HepG2 (cell line): ENCODE results near the gene HINFP. TPM values are rescaled to one million over a fixed set of nuclear protein-coding genes. Genes with fewer than 3 reads are reported as not detected.

Experiments used
- CREB1 ChIP-seq, 2 experiments: fragments of 450-650 bp in 1 of 2; IDR thresholded peaks; 2 replicates each; pipeline ENCODE4 v1.6.1; 2016 to 2017; ENCODE audit warnings: control low read depth in 1 of 2, mild to moderate bottlenecking in 1 of 2, missing compliant biosample characterization in 1 of 2, missing genetic modification characterization in 1 of 2
- DMTF1 ChIP-seq: sonication (generic); formaldehyde crosslinking; IDR thresholded peaks from 2 replicates; pipeline ENCODE4 v1.4.0; 2020; ENCODE audit warnings: mild to moderate bottlenecking, missing genetic modification reagents
- ELF1 ChIP-seq: sonication (generic); formaldehyde crosslinking; IDR thresholded peaks from 2 replicates; pipeline ENCODE4 v1.4.0; 2020; ENCODE audit warnings: missing genetic modification reagents
- FOXA1 ChIP-seq, 2 experiments: fragments of 450-650 bp in 1 of 2; sonication (generic) in 1 of 2; formaldehyde crosslinking in 1 of 2; IDR thresholded peaks; 2 replicates each; pipeline versions ENCODE4 v1.4.0 to v1.6.1; 2016 to 2020; ENCODE audit warnings: missing genetic modification reagents in 1 of 2
- FOXM1 ChIP-seq: sonication (generic); formaldehyde crosslinking; IDR thresholded peaks from 2 replicates; pipeline ENCODE4 v1.5.0; 2020; ENCODE audit warnings: missing genetic modification reagents
- HBP1 ChIP-seq: IDR thresholded peaks from 2 replicates; pipeline ENCODE4 v1.6.1; 2016; ENCODE audit warnings: low read depth, control low read depth
- IKZF5 ChIP-seq: IDR thresholded peaks from 2 replicates; pipeline ENCODE4 v1.6.1; 2018; ENCODE audit warnings: missing genetic modification reagents, mild to moderate bottlenecking, missing compliant biosample characterization
- KLF16 ChIP-seq, 2 experiments: sonication (generic) in 1 of 2; formaldehyde crosslinking in 1 of 2; IDR thresholded peaks; 2 replicates each; pipeline versions ENCODE4 v1.6.1 to v1.8.0; 2016 to 2023; ENCODE audit warnings: missing genetic modification reagents in 2 of 2, missing compliant biosample characterization in 1 of 2
- MIER3 ChIP-seq: IDR thresholded peaks from 2 replicates; pipeline ENCODE4 v1.6.1; 2016; ENCODE audit warnings: missing compliant biosample characterization, borderline replicate concordance
- NFYC ChIP-seq: IDR thresholded peaks from 2 replicates; pipeline ENCODE4 v1.6.1; 2016; ENCODE audit warnings: missing genetic modification reagents, missing compliant biosample characterization
- RBAK ChIP-seq: sonication (generic); formaldehyde crosslinking; IDR thresholded peaks from 2 replicates; pipeline ENCODE4 v1.5.1; 2020; ENCODE audit warnings: mild to moderate bottlenecking, missing genetic modification reagents
- SALL1 ChIP-seq: sonication (generic); formaldehyde crosslinking; IDR thresholded peaks from 2 replicates; pipeline ENCODE4 v1.8.0; 2022; ENCODE audit warnings: mild to moderate bottlenecking, missing genetic modification reagents
- SMYD3 ChIP-seq: sonication (generic); formaldehyde crosslinking; IDR thresholded peaks from 2 replicates; pipeline ENCODE4 v1.8.1; 2023; ENCODE audit warnings: mild to moderate bottlenecking, missing genetic modification reagents
- TRAFD1 ChIP-seq: sonication (generic); formaldehyde crosslinking; IDR thresholded peaks from 2 replicates; pipeline ENCODE4 v1.5.1; 2020; ENCODE audit warnings: missing genetic modification reagents, mild to moderate bottlenecking, borderline replicate concordance
- XRCC5 ChIP-seq: fragments of 200-400 bp; formaldehyde crosslinking; optimal IDR thresholded peaks from 2 replicates; pipeline ENCODE3; 2017; ENCODE audit warnings: mild to moderate bottlenecking, low read length
- ZBTB37 ChIP-seq: sonication (generic); formaldehyde crosslinking; IDR thresholded peaks from 2 replicates; pipeline ENCODE4 v1.4.0; 2020; ENCODE audit warnings: mild to moderate bottlenecking, missing genetic modification reagents
- ZBTB38 ChIP-seq: sonication (generic); formaldehyde crosslinking; IDR thresholded peaks from 2 replicates; pipeline ENCODE4 v1.5.1; 2020; ENCODE audit warnings: mild to moderate bottlenecking, missing genetic modification reagents
- ZEB1 ChIP-seq: IDR thresholded peaks from 2 replicates; pipeline ENCODE4 v1.6.1; 2012; ENCODE audit warnings: mild to moderate bottlenecking, low read depth, inconsistent platforms; ENCODE audit not compliant: insufficient replicate concordance
- ZNF775 ChIP-seq: sonication (generic); formaldehyde crosslinking; IDR thresholded peaks from 2 replicates; pipeline ENCODE4 v1.4.0; 2020; ENCODE audit warnings: missing genetic modification reagents, mild to moderate bottlenecking, moderate library complexity, borderline replicate concordance
- ZSCAN9 ChIP-seq: IDR thresholded peaks from 2 replicates; pipeline ENCODE4 v1.6.1; 2016; ENCODE audit warnings: borderline replicate concordance
- polyA plus RNA-seq, 8 experiments: library from polyadenylated mRNA; depleted of rRNA in 3 of 8; stranded (reverse) in 7 of 8; unstranded in 1 of 8; fragments of >200 nt; fragmentation: Illumina TruSeq in 4 of 8; extraction: Trizol in 4 of 8; gene quantifications; 2 replicates each; pipeline versions ENCODE4 v1.2.1 to v1.2.3, GENCODE V29; 2011 to 2016; ENCODE audit warnings: low read depth in 4 of 8, missing spikeins in 1 of 8, mixed read lengths in 1 of 8; ENCODE audit not compliant: insufficient read depth in 1 of 8
- total RNA-seq, 5 experiments: library from RNA; depleted of rRNA; stranded (reverse); fragments of >200 nt; fragmentation: Illumina TruSeq; extraction: Trizol; gene quantifications; 2 replicates each; pipeline ENCODE4 v1.2.3, GENCODE V29; 2016; ENCODE audit warnings: low read depth in 1 of 5

Gene HINFP
- total and polyA plus RNA-seq, 2 of the 13 experiments (the other 11 are each of a cell fraction or from before 2014, with no cell fraction given) = 15.1 to 21.4 TPM

- TF ChIP-seq CREB1 (IDR thresholded peaks at IDR 0.05) (peak; percentile 62), CREB1 (CRISPR knock-in tag; IDR thresholded peaks at IDR 0.05) (peak; percentile 63; the same call in 1 of the 2 replicates), NFYC (CRISPR knock-in tag) (peak; percentile 95), XRCC5 (peak; percentile 14), ELF1 (CRISPR knock-in tag) (peak; percentile 96), TRAFD1 (CRISPR knock-in tag) (no peak), SMYD3 (CRISPR knock-in tag) (peak; percentile 91), ZBTB38 (peak; percentile 74; the same call in 1 of the 2 replicates), MIER3 (CRISPR knock-in tag) (peak; percentile 9; the same call in 1 of the 2 replicates), FOXA1 (IDR thresholded peaks at IDR 0.05) (no peak), FOXA1 (CRISPR knock-in tag; IDR thresholded peaks at IDR 0.05) (no peak), IKZF5 (CRISPR knock-in tag) (0 out of 2 replicates have a peak, but pooled peaks have one; percentile 41), DMTF1 (0 out of 2 replicates have a peak, but pooled peaks have one; percentile 40), ZEB1 (no peak), RBAK (CRISPR knock-in tag) (no peak), SALL1 (CRISPR knock-in tag) (peak; percentile 76; the same call in 1 of the 2 replicates), FOXM1 (0 out of 2 replicates have a peak, but pooled peaks have one; percentile 33), ZBTB37 (0 out of 2 replicates have a peak, but pooled peaks have one; percentile 25), KLF16 (CRISPR knock-in tag; IDR thresholded peaks at IDR 0.05) (peak in 1 of 2 experiments; percentile 42; a peak in 1 of 4 replicates), ZSCAN9 (CRISPR knock-in tag) (0 out of 2 replicates have a peak, but pooled peaks have one; percentile 26), ZNF775 (CRISPR knock-in tag) (no peak), HBP1 (CRISPR knock-in tag) (peak; percentile 33; the same call in 1 of the 2 replicates)
Observed at GRCh38 chr11:119121008-119121810, at the start of gene HINFP (continued).
